HEK293 (cell line): ENCODE results near the gene PLEKHG4B.

Source experiments
- CTCF ChIA-PET: fragments of 350-600 bp; formaldehyde crosslinking; extraction: SDS; loops from one replicate; lab custom pipeline; 2021; ENCODE audit warnings: antibody characterized with exemption; lab: Yijun Ruan, JAX
- POLR2A ChIA-PET: fragments of 300-600 bp; formaldehyde crosslinking; extraction: SDS; loops from one replicate; lab custom pipeline; 2020; ENCODE audit warnings: antibody characterized with exemption, inconsistent platforms; lab: Yijun Ruan, JAX
- H3K27ac ChIP-seq: fragments of 200-500 bp; sonication (Bioruptor generic); 2 replicates; pipeline ENCODE4 v1.5.1; 2014; ENCODE audit warnings: low read depth, low read length, control low read depth, inconsistent platforms; ENCODE audit errors: extremely low read depth
- H3K36me3 ChIP-seq, 2 experiments: fragments of 200-500 bp in 1 of 2; sonication (Bioruptor generic) in 1 of 2; 1 replicate in 1 of 2; 2 replicates in 1 of 2; pipeline ENCODE4 v1.5.1; 2014 to 2017; ENCODE audit warnings: inconsistent platforms in 2 of 2, low read length in 2 of 2; ENCODE audit not compliant: control insufficient read depth in 2 of 2, insufficient read depth in 1 of 2
- H3K4me1 ChIP-seq: fragments of 200-500 bp; sonication (Bioruptor generic); 2 replicates; pipeline ENCODE4 v1.5.1; 2014; ENCODE audit warnings: mild to moderate bottlenecking, low read length, inconsistent platforms; ENCODE audit not compliant: control insufficient read depth, insufficient read depth
- H3K4me3 ChIP-seq: 2 replicates; pipeline ENCODE4 v1.5.1; 2011; ENCODE audit warnings: low read depth, mild to moderate bottlenecking, control low read depth, low read length, moderate library complexity
- H3K9me3 ChIP-seq: fragments of 200-500 bp; sonication (Bioruptor generic); 2 replicates; pipeline ENCODE4 v1.5.1; 2014; ENCODE audit warnings: low read depth, low read length, inconsistent platforms; ENCODE audit not compliant: control insufficient read depth, insufficient read depth
- CTCF ChIP-seq: fragments of 450-650 bp; formaldehyde crosslinking; IDR thresholded peaks from 2 replicates; pipeline ENCODE4 v1.5.1; 2016; ENCODE audit warnings: missing biosample characterization, missing genetic modification characterization
- HIC1 ChIP-seq: fragments of 450-650 bp; formaldehyde crosslinking; IDR thresholded peaks from 2 replicates; pipeline ENCODE4 v1.5.1; 2016; ENCODE audit warnings: missing biosample characterization, missing genetic modification characterization
- PATZ1 ChIP-seq: fragments of 450-650 bp; formaldehyde crosslinking; IDR thresholded peaks from 2 replicates; pipeline ENCODE4 v1.5.1; 2016; ENCODE audit warnings: missing biosample characterization, missing genetic modification characterization
- PRDM1 ChIP-seq: fragments of 450-650 bp; formaldehyde crosslinking; IDR thresholded peaks from 2 replicates; pipeline ENCODE4; 2016; ENCODE audit warnings: missing biosample characterization, missing genetic modification characterization
- PRDM6 ChIP-seq: fragments of 450-650 bp; formaldehyde crosslinking; IDR thresholded peaks from 2 replicates; pipeline ENCODE4 v1.5.1; 2017; ENCODE audit warnings: missing biosample characterization, missing genetic modification characterization
- SP7 ChIP-seq: fragments of 450-650 bp; formaldehyde crosslinking; IDR thresholded peaks from 2 replicates; pipeline ENCODE4 v1.5.1; 2016; ENCODE audit warnings: missing biosample characterization, missing genetic modification characterization
- ZNF155 ChIP-seq: fragments of 450-650 bp; formaldehyde crosslinking; IDR thresholded peaks from 2 replicates; pipeline ENCODE4 v1.5.1; 2016; ENCODE audit warnings: missing biosample characterization, missing genetic modification characterization
- ZNF24 ChIP-seq: fragments of 450-650 bp; formaldehyde crosslinking; IDR thresholded peaks from 2 replicates; pipeline ENCODE4 v1.5.1; 2016; ENCODE audit warnings: missing biosample characterization, missing genetic modification characterization
- ZNF280D ChIP-seq: fragments of 450-650 bp; formaldehyde crosslinking; IDR thresholded peaks from 2 replicates; pipeline ENCODE4 v1.5.1; 2016; ENCODE audit warnings: missing biosample characterization, missing genetic modification characterization
- ZNF341 ChIP-seq: fragments of 450-650 bp; formaldehyde crosslinking; IDR thresholded peaks from 2 replicates; pipeline ENCODE4; 2016; ENCODE audit warnings: low read depth, missing biosample characterization, missing genetic modification characterization
- ZNF501 ChIP-seq: fragments of 450-650 bp; formaldehyde crosslinking; IDR thresholded peaks from 2 replicates; pipeline ENCODE4 v1.5.1; 2016; ENCODE audit warnings: missing biosample characterization, missing genetic modification characterization
- ZNF585B ChIP-seq: fragments of 450-650 bp; formaldehyde crosslinking; IDR thresholded peaks from 2 replicates; pipeline ENCODE4 v1.5.1; 2016; ENCODE audit warnings: missing biosample characterization, missing genetic modification characterization
- ZNF600 ChIP-seq: fragments of 450-650 bp; formaldehyde crosslinking; IDR thresholded peaks from 2 replicates; pipeline ENCODE4 v1.5.1; 2016; ENCODE audit warnings: missing biosample characterization, missing genetic modification characterization
- ZNF621 ChIP-seq: fragments of 450-650 bp; formaldehyde crosslinking; IDR thresholded peaks from 2 replicates; pipeline ENCODE4 v1.5.1; 2017; ENCODE audit warnings: missing biosample characterization, missing genetic modification characterization
- ZNF623 ChIP-seq: fragments of 450-650 bp; formaldehyde crosslinking; IDR thresholded peaks from 2 replicates; pipeline ENCODE4 v1.5.1; 2016; ENCODE audit warnings: missing biosample characterization, missing genetic modification characterization
- ZNF654 ChIP-seq: fragments of 450-650 bp; formaldehyde crosslinking; IDR thresholded peaks from 2 replicates; pipeline ENCODE4 v1.5.1; 2016; ENCODE audit warnings: low read depth, missing biosample characterization, missing genetic modification characterization
- ZNF660 ChIP-seq: fragments of 450-650 bp; IDR thresholded peaks from 2 replicates; pipeline ENCODE4 v1.5.1; 2018; ENCODE audit warnings: missing biosample characterization, mild to moderate bottlenecking, missing genetic modification characterization
- ZNF670 ChIP-seq: fragments of 450-650 bp; formaldehyde crosslinking; IDR thresholded peaks from 2 replicates; pipeline ENCODE4 v1.5.1; 2016; ENCODE audit warnings: missing biosample characterization, missing genetic modification characterization, low read depth
- ZNF704 ChIP-seq: fragments of 450-650 bp; formaldehyde crosslinking; IDR thresholded peaks from 2 replicates; pipeline ENCODE4 v1.5.1; 2016; ENCODE audit warnings: missing biosample characterization, missing genetic modification characterization
- ZNF76 ChIP-seq: fragments of 450-650 bp; formaldehyde crosslinking; IDR thresholded peaks from 2 replicates; pipeline ENCODE4; 2016; ENCODE audit warnings: low read depth, missing biosample characterization, missing genetic modification characterization, borderline replicate concordance

Gene PLEKHG4B

GRCh38 chr5:92401-93220 is 643 bp downstream of the PLEKHG4B start:
- POLR2A ChIA-PET = no interaction called here
- Histone ChIP-seq H3K9me3 (no peaks in the 10 kb centered on the region), H3K4me3 (no peak overlapping the region), H3K4me1 (peaks cover 11% of the 10 kb centered on the region), H3K27ac (no peak overlapping the region), H3K36me3 (no peaks in the 10 kb centered on the region)
- TF ChIP-seq PRDM6 (tag by site-specific recombination) (0 out of 2 replicates have a peak, but pooled peaks have one; percentile 21), ZNF600 (peak; percentile 44; the same call in 1 of the 2 replicates), CTCF (tag by site-specific recombination) (no peak), ZNF660 (tag by site-specific recombination) (no peak), PRDM1 (tag by site-specific recombination) (peak; percentile 59; the same call in 1 of the 2 replicates), SP7 (tag by site-specific recombination) (peak; percentile 92), PATZ1 (peak; percentile 21; the same call in 1 of the 2 replicates)
- CTCF ChIA-PET = interaction anchor here (0.6 to 1.2 kb wide), 2 partner anchors 13 to 811 kb away, joined by 3 to 6 read pairs; no protein-coding TSS in a partner anchor

- no peak overlapping the region for H3K4me3 ChIP-seq
Observed at GRCh38 chr5:93221-93980, 1.4 kb downstream of the PLEKHG4B start.

More at GRCh38 chr5:93221-93980, 1.4 kb downstream of the PLEKHG4B start:
- H3K4me1 ChIP-seq = peaks cover 11% of the 10 kb centered on the region
- CTCF ChIA-PET = interaction anchor here (0.6 to 1.2 kb wide), 2 partner anchors 12 to 810 kb away, joined by 3 to 6 read pairs; no protein-coding TSS in a partner anchor
- POLR2A ChIA-PET = no interaction called here
- H3K36me3 ChIP-seq = no peaks in the 10 kb centered on the region
- TF ChIP-seq ZNF501 (no peak), ZNF341 (tag by site-specific recombination) (no peak), ZNF704 (tag by site-specific recombination) (no peak), ZNF76 (tag by site-specific recombination) (no peak), PRDM1 (tag by site-specific recombination) (no peak), ZNF24 (tag by site-specific recombination) (no peak), HIC1 (no peak), ZNF621 (no peak), ZNF623 (tag by site-specific recombination) (no peak), ZNF670 (tag by site-specific recombination) (no peak), ZNF654 (no peak), ZNF155 (tag by site-specific recombination) (no peak), ZNF280D (tag by site-specific recombination) (no peak), ZNF585B (tag by site-specific recombination) (no peak), SP7 (tag by site-specific recombination) (no peak)
- TF ChIP-seq, all 188 proteins: peak for 0
- Histone ChIP-seq H3K27ac (no peak overlapping the region), H3K9me3 (no peaks in the 10 kb centered on the region)
